ENCODE data around the gene UMODL1.

UMODL1 gene

GRCh38 chr21:42094811-42095210, 23.7 kb downstream of the UMODL1 start:
- no peak for TF ChIP-seq CTCF (IDR thresholded peaks at IDR 0.05; ENCODE audit: extremely low read depth, insufficient read depth, missing control alignments)
- DNase-seq (ENCODE audit: low spot score), result no peak
- in situ Hi-C loops (cut with MboI; ENCODE audit: low pct_unique_long_range_greater_than_20kb, low sequenced_read_pairs, unreplicated experiment), result no loop called here

DNA sequence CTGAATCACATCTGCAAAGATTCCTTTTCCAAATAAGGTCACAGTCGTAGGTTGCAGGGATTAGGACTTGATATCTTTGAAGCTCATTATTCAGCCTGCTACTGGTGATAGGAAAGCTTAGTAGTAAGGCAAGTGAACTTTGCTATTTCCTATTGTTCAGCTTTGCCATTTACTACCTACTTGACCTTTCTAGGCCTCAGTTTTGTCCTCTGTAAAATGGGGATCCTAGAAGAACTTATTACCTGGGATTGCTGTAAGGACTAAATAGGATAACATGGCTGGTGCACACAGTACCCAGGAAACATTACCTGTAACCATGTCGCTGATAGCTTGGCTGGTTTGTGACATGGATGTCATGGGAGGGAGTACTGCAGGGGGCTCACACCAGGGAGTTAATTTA, 24.5 kb downstream of the UMODL1 start:
- in situ Hi-C loops (cut with MboI; ENCODE audit: low pct_unique_long_range_greater_than_20kb, low sequenced_read_pairs, unreplicated experiment), result no loop called here
- no peak for TF ChIP-seq CTCF (IDR thresholded peaks at IDR 0.05; ENCODE audit: extremely low read depth, insufficient read depth, missing control alignments)
- no peak for DNase-seq (ENCODE audit: low spot score)

- in situ Hi-C loops (cut with MboI; ENCODE audit: low pct_unique_long_range_greater_than_20kb, low sequenced_read_pairs, unreplicated experiment), result no loop called here
- no peak for TF ChIP-seq CTCF (IDR thresholded peaks at IDR 0.05; ENCODE audit: extremely low read depth, insufficient read depth, missing control alignments)
- DNase-seq (ENCODE audit: low spot score), result no peak
Measured at GRCh38 chr21:42096566-42096965, 25.4 kb downstream of the UMODL1 start.

- in situ Hi-C loops (cut with MboI; ENCODE audit: low pct_unique_long_range_greater_than_20kb, low sequenced_read_pairs, unreplicated experiment), result no loop called here
- DNase-seq (ENCODE audit: low spot score), result no peak
- no peak for TF ChIP-seq CTCF (IDR thresholded peaks at IDR 0.05; ENCODE audit: extremely low read depth, insufficient read depth, missing control alignments)
Measured at GRCh38 chr21:42097274-42097673, 26.2 kb downstream of the UMODL1 start.

- no peak for DNase-seq (ENCODE audit: low spot score)
- TF ChIP-seq CTCF (IDR thresholded peaks at IDR 0.05; ENCODE audit: extremely low read depth, insufficient read depth, missing control alignments), result no peak
- in situ Hi-C loops (cut with MboI; ENCODE audit: low pct_unique_long_range_greater_than_20kb, low sequenced_read_pairs, unreplicated experiment), result no loop called here
Measured at GRCh38 chr21:42097860-42098454, 26.8 kb downstream of the UMODL1 start.

- no peak for DNase-seq (ENCODE audit: low spot score)
- in situ Hi-C loops (cut with MboI; ENCODE audit: low pct_unique_long_range_greater_than_20kb, low sequenced_read_pairs, unreplicated experiment), result no loop called here
- no peak for TF ChIP-seq CTCF (IDR thresholded peaks at IDR 0.05; ENCODE audit: extremely low read depth, insufficient read depth, missing control alignments)
Measured at GRCh38 chr21:42098957-42099505, 27.9 kb downstream of the UMODL1 start.
